Endothelial cell of umbilical vein (primary cell): ENCODE measurements around the gene CADPS. TPM values are rescaled to one million over a fixed set of nuclear protein-coding genes. Genes with fewer than 3 reads are reported as not detected.
A peak's percentile ranks its signal among the peaks of the same experiment; 100 is the strongest.

Experiments
- BruUV-seq: library from RNA; stranded (reverse); fragments of 400-500 nt; replicated peaks from 2 replicates; lab custom pipeline; 2021; lab: Mats Ljungman, UMichigan
- CTCF ChIA-PET: fragments of 300-600, 350-600 bp; sonication (Branson Sonifier 250); formaldehyde crosslinking; loops from one replicate; lab custom pipeline; 2021; ENCODE audit warnings: antibody characterized with exemption, inconsistent platforms; lab: Charles Lee
- POLR2A ChIA-PET: fragments of 300-600, 350-600 bp; sonication (Branson Sonifier 250); formaldehyde crosslinking; loops from one replicate; lab custom pipeline; 2021; ENCODE audit warnings: antibody characterized with exemption, inconsistent platforms; lab: Charles Lee
- DNase-seq: peaks from one replicate; pipeline ENCODE4 v3.0.0-alpha.2; 2011; ENCODE audit warnings: low read depth, low spot score
- FAIRE-seq: peaks from 2 replicates; lab custom pipeline; 2011; peaks lifted over from hg19 to GRCh38; lab: Jason Lieb, UNC
- H2AFZ ChIP-seq: 2 replicates; pipeline ENCODE4 v1.6.0; 2012; ENCODE audit warnings: low read depth, low read length, control low read depth, inconsistent platforms
- H3K27ac ChIP-seq: 2 replicates; pipeline ENCODE4 v1.5.1; 2011; ENCODE audit warnings: low read depth, mild to moderate bottlenecking, control low read depth, low read length, moderate library complexity; ENCODE audit not compliant: insufficient read depth
- H3K27me3 ChIP-seq, 2 experiments: 2 replicates each; pipeline versions ENCODE4 v1.6.0 to v1.6.1; 2011; ENCODE audit warnings: low read length in 2 of 2, mixed read lengths in 1 of 2; ENCODE audit not compliant: control insufficient read depth in 2 of 2, insufficient read depth in 2 of 2
- H3K36me3 ChIP-seq, 2 experiments: 2 replicates in 1 of 2; 3 replicates in 1 of 2; pipeline ENCODE4 v1.5.1; 2011; ENCODE audit warnings: low read length in 2 of 2, mild to moderate bottlenecking in 1 of 2, moderate library complexity in 1 of 2; ENCODE audit not compliant: control insufficient read depth in 2 of 2, insufficient read depth in 2 of 2; ENCODE audit errors: extremely low read depth in 1 of 2
- H3K4me1 ChIP-seq: 3 replicates; pipeline ENCODE4 v1.5.1; 2011; ENCODE audit warnings: mild to moderate bottlenecking, low read length; ENCODE audit not compliant: control insufficient read depth, insufficient read depth; ENCODE audit errors: extremely low read depth
- H3K4me2 ChIP-seq: 2 replicates; pipeline ENCODE4 v1.6.1; 2011; ENCODE audit warnings: low read length, control low read depth, mixed read lengths; ENCODE audit not compliant: insufficient read depth
- H3K4me3 ChIP-seq, 3 experiments: fragments of 200-600 bp in 1 of 3; sonication (generic), shearing (Covaris generic) in 1 of 3; replicated peaks in 1 of 3; 2 replicates each; pipeline ENCODE4 v1.5.1; 2011 to 2016; ENCODE audit warnings: control low read depth in 3 of 3, low read length in 3 of 3, mild to moderate bottlenecking in 2 of 3, inconsistent platforms in 1 of 3, low read depth in 1 of 3, moderate library complexity in 1 of 3; ENCODE audit not compliant: insufficient read depth in 1 of 3
- H3K79me2 ChIP-seq: 2 replicates; pipeline ENCODE4 v1.6.0; 2012; ENCODE audit warnings: low read length, inconsistent platforms; ENCODE audit not compliant: control insufficient read depth, insufficient read depth
- H3K9ac ChIP-seq: replicated peaks from 2 replicates; pipeline ENCODE3; 2011; ENCODE audit warnings: low read length, control low read depth; ENCODE audit not compliant: insufficient read depth; ENCODE audit errors: extremely low read depth
- H3K9me1 ChIP-seq: replicated peaks from 3 replicates; pipeline ENCODE4 v1.6.0; 2011; ENCODE audit warnings: mild to moderate bottlenecking, low read length; ENCODE audit not compliant: control insufficient read depth, insufficient read depth; ENCODE audit errors: extremely low read depth
- H3K9me3 ChIP-seq: replicated peaks from 2 replicates; pipeline ENCODE4 v1.5.1; 2012; ENCODE audit warnings: low read length, inconsistent platforms; ENCODE audit not compliant: control insufficient read depth, insufficient read depth
- H4K20me1 ChIP-seq: replicated peaks from 2 replicates; pipeline ENCODE3; 2011; ENCODE audit warnings: mild to moderate bottlenecking, low read length; ENCODE audit not compliant: control insufficient read depth, insufficient read depth; ENCODE audit errors: extremely low read depth
- CTCF ChIP-seq, 2 donors: IDR thresholded peaks; 1 replicate in 1 of 2; 2 replicates in 1 of 2; pipeline ENCODE4 v1.5.1; 2011; ENCODE audit warnings: low read length in 2 of 2, mild to moderate bottlenecking in 2 of 2, moderate library complexity in 2 of 2, control low read depth in 1 of 2, inconsistent platforms in 1 of 2, low read depth in 1 of 2; ENCODE audit not compliant: insufficient read depth in 1 of 2; ENCODE audit errors: extremely low read depth in 1 of 2
- EZH2 ChIP-seq: IDR thresholded peaks from 2 replicates; pipeline ENCODE4 v1.6.1; 2012; ENCODE audit warnings: borderline replicate concordance, low read depth, mild to moderate bottlenecking, moderate library complexity, low read length, inconsistent platforms; ENCODE audit not compliant: severe bottlenecking
- FOS ChIP-seq: IDR thresholded peaks from 2 replicates; pipeline ENCODE4 v1.6.1; 2011; ENCODE audit warnings: mild to moderate bottlenecking, low read length, moderate library complexity, borderline replicate concordance; ENCODE audit not compliant: insufficient read depth
- GATA2 ChIP-seq: IDR thresholded peaks from 2 replicates; pipeline ENCODE4 v1.7.0; 2011; ENCODE audit warnings: low read depth, mild to moderate bottlenecking, moderate library complexity, mixed read lengths, low read length; ENCODE audit not compliant: insufficient read length, insufficient read depth
- JUN ChIP-seq: IDR thresholded peaks from 2 replicates; pipeline ENCODE4 v1.6.1; 2011; ENCODE audit warnings: borderline replicate concordance, low read depth; ENCODE audit not compliant: insufficient read length, insufficient read depth
- MAX ChIP-seq: IDR thresholded peaks from 2 replicates; pipeline ENCODE4 v1.6.1; 2011; ENCODE audit not compliant: insufficient read depth, insufficient read length
- MYC ChIP-seq: IDR thresholded peaks from one replicate; pipeline ENCODE4 v1.6.1; 2011; ENCODE audit warnings: mild to moderate bottlenecking, low read depth, low read length
- POLR2A ChIP-seq: IDR thresholded peaks from 2 replicates; pipeline ENCODE4 v1.6.1; 2012; ENCODE audit warnings: low read depth, mild to moderate bottlenecking, control low read depth, low read length
- POLR2AphosphoS5 ChIP-seq: IDR thresholded peaks from 2 replicates; pipeline ENCODE4 v1.6.1; 2012; ENCODE audit warnings: low read depth, mild to moderate bottlenecking, control low read depth, low read length, moderate library complexity; ENCODE audit not compliant: insufficient read depth
- dilution Hi-C: fragments of 300-500 bp; cut with MboI; formaldehyde crosslinking; loops from one replicate; pipeline ENCODE4 v1.15.0; 2019; ENCODE audit warnings: low sequenced_read_pairs; ENCODE audit not compliant: extremely low pct_ligation_motif_present
- intact Hi-C: fragments of 100-400 bp; cut with micrococcal nuclease; formaldehyde crosslinking; loops from one replicate; pipeline ENCODE4 v1.10.0; 2022
- polyA plus RNA-seq, 4 experiments: library from polyadenylated mRNA; depleted of rRNA in 3 of 4; stranded (reverse) in 3 of 4; unstranded in 1 of 4; fragments of >200 nt; gene quantifications; 2 replicates each; pipeline versions ENCODE4 v1.2.1 to v1.2.3, GENCODE V29; 2011 to 2012; ENCODE audit warnings: missing spikeins in 1 of 4
- total RNA-seq: library from RNA; stranded (reverse); gene quantifications from 2 replicates; pipeline ENCODE4 v1.2.3, GENCODE V29; 2021

The CADPS gene
- total and polyA plus RNA-seq, 2 donors (not counting 3 experiments of a cell fraction or from before 2014, with no cell fraction given) = not detected

- peaks cover 17% of the 10 kb centered on the region for H3K4me1 ChIP-seq
- H3K79me2 ChIP-seq = no peaks in the 10 kb centered on the region
- ChIA-PET POLR2A (no interaction called here), CTCF (interaction anchor here (0.9 to 2.0 kb wide), 3 partner anchors 9 to 26 kb away, joined by 3 to 6 read pairs (median 3); no protein-coding TSS in a partner anchor)
- intact Hi-C loops (no loop called here), dilution Hi-C loops (no loop called here)
- no peaks in the 10 kb centered on the region for H4K20me1 ChIP-seq
- peak overlapping the region; percentile 55 for H2AFZ ChIP-seq
- no peak overlapping the region for H3K9ac ChIP-seq
- no peaks in the 10 kb centered on the region for H3K27me3 ChIP-seq
- no TSS peak for BruUV-seq
- H3K9me1 ChIP-seq = no peaks in the 10 kb centered on the region
- H3K9me3 ChIP-seq = no peaks in the 10 kb centered on the region
- no peaks in the 10 kb centered on the region for H3K36me3 ChIP-seq
- FAIRE-seq = no peak
- no peak overlapping the region for H3K4me3 ChIP-seq
- H3K4me2 ChIP-seq = no peak overlapping the region
- H3K27ac ChIP-seq = no peak overlapping the region
- no peak for DNase-seq
- TF ChIP-seq MYC (no peak), EZH2 (no peak), GATA2 (no peak), FOS (no peak), POLR2AphosphoS5 (no peak), POLR2A (no peak), MAX (no peak), JUN (no peak), CTCF (IDR thresholded peaks at IDR 0.05; ENCODE audit: extremely low read depth in 1 of 2, insufficient read depth in 1 of 2, low read depth in 1 of 2, low read length in 2 of 2) (no peak)
Measured at GRCh38 chr3:62570888-62571287, 304.3 kb downstream of the CADPS start.
